Cardiac septum (tissue), 1 donor: Measurements from ENCODE around the gene GIT1. TPM values are rescaled to one million over a fixed set of nuclear protein-coding genes. Genes with fewer than 3 reads are reported as not detected.

Experiments
- DNase-seq: peaks from one replicate; pipeline ENCODE4 v3.0.0-alpha.2; 2020; ENCODE audit warnings: low spot score
- intact Hi-C: fragments of 100-400 bp; cut with DNase I; formaldehyde crosslinking; loops from one replicate; pipeline ENCODE4 v1.14.0; 2022
- total RNA-seq: library from RNA; stranded (reverse); fragmentation: NEBNext Ultra II Directional; extraction: Animal tissue kit (Norgen Biotek cat#: 25700); gene quantifications from one replicate; pipeline ENCODE4 v1.2.1, GENCODE V29; 2021
- donor health status: DM: no; HTN: no; CAD: no.

The GIT1 gene
- total RNA-seq, 1 donor from 2014 or later: 36.2 TPM

GRCh38 chr17:29597361-29598172, 8.1 kb upstream of the GIT1 start:
- intact Hi-C loops: no loop called here
- no peak for DNase-seq

DNA sequence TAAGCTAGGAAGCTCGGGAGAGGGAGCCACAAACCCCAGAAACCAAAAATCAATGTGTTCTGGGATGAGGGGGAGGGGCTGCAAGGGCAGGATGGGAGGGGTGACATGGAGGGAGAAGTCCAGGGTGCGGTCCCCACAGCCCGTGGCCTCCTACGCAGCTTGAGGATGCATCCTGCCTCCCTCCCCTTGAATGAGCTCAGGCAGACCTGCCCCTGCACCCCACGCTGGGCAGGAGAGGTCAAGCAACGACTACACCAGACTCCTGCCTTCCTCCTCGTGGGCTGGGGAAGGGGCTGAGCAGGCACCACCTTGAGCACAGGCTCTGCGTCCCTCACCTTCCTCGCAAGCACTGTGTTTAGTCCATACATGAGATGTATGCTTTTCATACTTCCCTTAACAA, 7.4 kb upstream of the GIT1 start:
- no peak for DNase-seq
- intact Hi-C loops: no loop called here

GRCh38 chr17:29595943-29596774, 6.7 kb upstream of the GIT1 start:
- DNase-seq: no peak
- intact Hi-C loops: no loop called here

DNA sequence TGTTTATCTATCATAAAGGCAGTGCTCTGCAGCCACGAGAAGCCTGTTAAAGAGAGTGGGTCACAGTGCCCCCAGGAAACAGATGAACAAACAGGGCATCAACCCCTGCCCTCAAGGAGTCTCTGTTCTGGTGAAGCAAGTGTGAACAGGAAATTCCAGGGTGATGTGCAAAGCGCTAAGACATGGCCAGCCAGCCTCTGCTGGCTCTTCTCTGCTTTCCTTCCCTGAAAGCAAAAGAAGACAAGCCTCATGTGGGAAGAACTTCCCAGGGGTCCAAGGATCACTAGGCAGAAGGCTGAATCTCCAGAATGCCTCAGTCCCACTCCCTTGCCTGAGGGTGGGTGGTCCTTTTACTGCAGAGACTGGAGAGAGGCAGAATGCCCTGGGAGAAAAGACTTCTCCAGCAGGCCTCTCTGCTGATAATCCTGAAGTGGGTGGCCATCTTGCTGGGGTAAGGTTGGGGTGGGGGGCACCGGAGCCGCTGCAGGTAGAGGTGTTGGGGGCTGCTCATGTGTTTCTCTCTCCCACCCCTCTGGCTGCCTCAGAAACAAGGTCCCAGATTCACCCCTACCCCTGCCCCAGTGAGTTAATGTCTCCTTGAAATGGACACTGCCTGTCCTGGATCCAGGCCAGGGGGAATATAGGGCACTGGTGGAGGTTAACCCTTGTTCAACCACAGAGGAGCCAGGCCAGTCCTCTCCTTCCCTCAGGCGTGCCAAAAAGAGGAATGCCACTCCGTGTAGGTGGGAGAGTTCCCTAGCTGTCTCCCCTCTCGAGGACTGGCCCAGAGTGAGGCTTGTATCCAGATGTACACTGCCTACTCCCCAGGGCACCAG, 5.9 kb upstream of the GIT1 start:
- no peak for DNase-seq

DNA sequence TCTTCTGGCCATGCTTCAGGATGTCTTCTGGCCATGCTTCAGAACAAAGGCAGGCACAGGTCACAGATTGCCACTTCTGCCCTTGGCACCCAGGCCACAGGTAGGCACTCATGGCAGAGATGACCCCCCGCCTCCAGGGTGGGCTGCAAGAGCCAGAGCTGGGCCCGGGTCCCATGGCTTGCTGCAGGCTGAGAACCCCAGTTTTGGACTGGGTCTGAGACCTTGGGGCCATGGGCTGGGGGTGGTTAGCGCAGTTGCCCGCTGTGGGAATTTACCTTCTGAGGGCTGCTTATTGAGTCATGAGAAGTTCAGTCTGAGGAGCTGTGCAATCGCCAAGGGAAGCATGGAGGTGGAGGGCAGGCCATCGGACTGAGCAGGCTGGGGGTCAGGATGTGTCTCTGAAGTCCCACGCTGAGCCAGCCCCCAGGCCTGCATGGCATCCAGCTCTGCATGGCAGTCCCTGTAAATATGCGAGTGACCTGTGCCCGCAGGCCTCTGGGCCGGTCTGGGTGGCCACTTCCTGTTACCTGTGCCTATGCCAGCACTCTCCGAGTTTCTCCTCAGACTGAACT, 5.2 kb upstream of the GIT1 start:
- DNase-seq: no peak
- intact Hi-C loops: no loop called here

More for the DNA sequence above, 5.9 kb upstream of the GIT1 start:
- intact Hi-C loops: no loop called here

DNA sequence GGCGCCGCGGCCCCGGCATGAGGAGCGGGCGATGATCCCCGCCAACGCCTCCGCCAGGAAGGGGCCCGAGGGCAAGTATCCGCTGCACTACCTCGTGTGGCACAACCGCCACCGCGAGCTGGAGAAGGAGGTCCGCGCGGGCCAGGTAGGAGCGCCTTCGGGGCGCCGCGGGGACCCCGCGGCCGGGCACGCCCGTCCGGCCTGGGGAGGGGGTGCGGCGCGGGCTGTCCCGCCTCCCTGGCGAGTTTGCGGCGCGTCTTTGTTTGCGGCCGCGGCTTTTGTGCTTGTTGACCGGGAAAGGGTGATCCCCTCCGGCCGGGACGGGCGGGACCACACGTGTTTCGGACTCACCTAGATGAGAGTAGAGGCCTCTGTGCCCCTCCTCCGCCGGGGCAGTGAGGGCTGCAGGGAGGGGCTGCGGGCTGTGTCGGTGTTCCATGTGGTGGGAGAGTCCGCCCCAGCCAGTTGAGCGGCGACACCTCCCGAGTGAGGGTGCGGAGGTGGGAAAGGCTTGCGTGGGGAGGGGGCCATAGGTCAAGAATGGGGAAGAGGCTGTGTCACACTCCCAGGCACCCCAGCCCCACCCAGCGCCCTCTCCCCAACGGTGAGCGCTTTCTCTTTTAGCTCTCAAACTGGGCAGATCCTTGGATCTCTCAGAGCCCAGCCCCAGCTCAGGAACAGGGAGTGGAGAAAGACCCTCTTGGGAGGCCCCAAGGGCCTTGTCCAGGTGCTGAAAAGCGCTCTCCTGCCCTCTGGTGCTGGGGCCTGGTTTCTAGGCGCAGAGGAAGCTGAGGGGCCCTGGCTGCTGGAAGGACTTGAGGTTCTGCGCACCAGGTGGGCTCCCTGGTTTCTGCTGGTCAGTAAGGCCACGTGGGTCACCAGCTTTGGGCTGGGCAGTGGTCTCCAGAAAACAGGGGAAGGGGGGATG, 4.4 kb upstream of the GIT1 start:
- intact Hi-C loops: no loop called here
- no peak for DNase-seq

- no peak for DNase-seq
- intact Hi-C loops: no loop called here
Observed at GRCh38 chr17:29592850-29593551, 3.6 kb upstream of the GIT1 start, which contains the start of gene ANKRD13B. Gene ANKRD13B, plus strand, starts transcription at chr17:29593132. Its CDS starts 490 bp downstream, at chr17:29593622.

DNA sequence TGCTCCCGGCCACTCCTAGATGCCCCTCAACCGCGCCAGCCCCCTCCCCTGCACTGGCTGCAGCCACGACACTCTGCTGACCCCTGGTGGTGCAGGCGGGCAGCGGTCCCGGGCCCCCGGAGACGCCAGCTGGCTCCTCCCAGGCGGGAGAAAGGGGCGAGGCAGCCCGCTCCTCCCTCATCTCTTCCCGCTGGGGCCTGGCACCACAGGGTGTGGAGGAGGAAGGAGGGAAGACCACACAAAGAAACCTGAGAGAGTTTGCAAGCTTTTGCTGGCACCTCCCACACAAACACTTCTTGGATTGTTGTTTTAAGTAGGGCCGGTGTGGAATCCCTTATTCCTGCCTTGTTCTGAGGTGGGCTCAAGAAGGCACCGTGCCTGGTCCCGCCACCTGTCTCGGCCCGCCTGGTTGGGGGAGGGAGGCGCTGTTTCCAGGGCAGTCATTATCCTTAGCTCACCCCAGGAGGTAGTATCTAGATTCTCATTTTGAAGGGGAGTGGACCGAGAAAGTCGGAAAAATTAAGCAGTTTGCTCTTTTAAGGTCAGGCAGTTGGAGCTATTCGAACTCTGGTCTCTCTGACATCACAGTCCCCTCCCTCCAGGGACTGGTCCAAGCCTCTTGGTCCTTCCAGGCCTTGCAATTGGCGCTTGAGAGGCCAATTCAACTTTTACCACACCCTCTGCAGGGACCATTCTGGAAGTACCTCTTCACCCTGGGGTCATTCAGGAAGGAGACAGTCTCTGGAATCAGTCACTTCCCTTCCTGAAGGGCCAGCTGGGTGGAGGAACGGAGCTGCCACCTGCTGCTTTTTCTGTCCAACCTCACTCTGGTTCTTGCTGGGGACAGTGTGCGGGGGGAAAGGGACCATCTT, 2.5 kb upstream of the GIT1 start:
- intact Hi-C loops: no loop called here

GRCh38 chr17:29591146-29591736, 1.8 kb upstream of the GIT1 start:
- DNase-seq: no peak
- intact Hi-C loops: no loop called here

More for the DNA sequence above, 2.5 kb upstream of the GIT1 start:
- peak; percentile 93 for DNase-seq

DNA sequence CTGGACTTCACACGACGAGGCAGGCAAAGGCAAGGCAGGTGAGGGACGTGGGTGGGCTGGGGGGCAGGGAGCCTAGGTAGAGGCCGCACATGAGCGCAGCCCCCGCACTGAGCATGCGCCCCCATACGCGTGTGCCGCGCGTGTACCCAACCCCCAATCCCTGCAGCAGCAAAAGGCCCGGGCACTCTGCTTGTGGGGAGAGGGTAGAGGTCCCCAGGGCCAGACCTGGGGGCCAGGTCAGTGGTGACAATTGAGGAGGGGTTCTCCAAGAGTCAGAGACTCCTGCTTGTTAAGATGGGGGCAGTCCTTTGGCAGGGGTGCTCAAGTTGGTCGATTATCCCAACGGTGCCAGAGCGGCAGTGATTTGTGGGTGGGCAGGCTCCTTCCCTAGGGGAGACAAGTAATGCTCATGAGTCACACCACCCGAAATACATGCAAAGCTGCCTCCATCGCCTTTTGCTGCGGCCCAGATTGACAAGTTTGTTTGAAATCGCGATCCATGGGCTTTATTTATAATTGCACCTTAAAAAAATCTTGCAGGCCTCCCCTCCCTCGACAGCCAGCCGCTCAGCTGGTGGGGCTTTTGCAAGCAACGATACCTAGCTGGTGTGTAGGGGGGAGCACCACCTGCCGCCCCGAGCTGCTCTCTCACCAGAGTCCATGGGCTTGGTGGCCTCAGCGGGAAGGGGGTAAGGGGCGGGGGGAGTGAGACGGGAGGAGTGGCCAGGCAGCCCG, 1.1 kb upstream of the GIT1 start:
- intact Hi-C loops: no loop called here

DNA sequence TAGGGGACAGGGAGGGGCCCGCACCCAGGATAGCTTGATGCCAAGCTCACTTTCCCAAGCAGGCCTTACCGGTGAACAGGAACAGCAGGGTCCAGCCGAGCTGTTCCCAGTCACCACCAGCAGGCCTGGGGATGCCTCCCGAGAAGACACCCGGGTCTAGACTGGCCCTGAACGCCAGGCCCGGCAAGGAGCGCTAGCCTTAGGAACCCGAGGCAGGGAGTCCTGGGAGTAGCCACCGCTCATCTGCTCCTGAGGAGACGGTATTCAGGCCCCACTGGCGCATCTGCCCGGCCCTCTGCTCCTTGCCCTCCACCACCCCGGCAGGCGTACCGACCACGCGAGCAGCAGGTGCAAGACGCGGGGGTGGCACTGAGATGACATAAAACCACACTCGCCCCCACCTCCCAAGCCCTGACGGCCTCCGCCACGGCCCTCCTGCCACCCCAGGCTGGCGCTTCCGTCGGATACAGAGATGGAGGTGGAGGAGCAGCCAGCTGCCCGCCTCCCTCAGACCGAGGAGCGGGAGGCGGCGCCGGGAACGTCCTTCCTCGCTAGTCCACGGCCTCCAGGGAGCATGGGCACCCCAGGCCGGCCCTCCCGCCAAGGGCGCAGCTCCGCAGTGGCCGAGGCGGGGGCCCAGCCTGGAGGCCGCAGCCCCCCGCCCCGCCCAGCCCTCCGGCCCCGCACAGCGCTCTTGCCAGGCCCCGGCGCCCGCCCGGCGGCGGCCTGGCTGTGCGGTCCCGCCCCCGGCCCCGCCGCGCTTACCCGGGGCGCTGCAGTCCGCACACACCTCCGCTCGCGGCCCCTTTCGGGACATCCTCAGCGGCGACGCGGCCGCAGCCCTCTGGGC, 661 bp downstream of the GIT1 start:
- no peak for DNase-seq
- intact Hi-C loops: no loop called here

More for the DNA sequence above, 1.1 kb upstream of the GIT1 start:
- DNase-seq: no peak

GRCh38 chr17:29588017-29588561, 1.4 kb downstream of the GIT1 start:
- intact Hi-C loops: no loop called here
- no peak for DNase-seq

GRCh38 chr17:29587591-29587990, 1.9 kb downstream of the GIT1 start:
- no peak for DNase-seq
- intact Hi-C loops: no loop called here

DNA sequence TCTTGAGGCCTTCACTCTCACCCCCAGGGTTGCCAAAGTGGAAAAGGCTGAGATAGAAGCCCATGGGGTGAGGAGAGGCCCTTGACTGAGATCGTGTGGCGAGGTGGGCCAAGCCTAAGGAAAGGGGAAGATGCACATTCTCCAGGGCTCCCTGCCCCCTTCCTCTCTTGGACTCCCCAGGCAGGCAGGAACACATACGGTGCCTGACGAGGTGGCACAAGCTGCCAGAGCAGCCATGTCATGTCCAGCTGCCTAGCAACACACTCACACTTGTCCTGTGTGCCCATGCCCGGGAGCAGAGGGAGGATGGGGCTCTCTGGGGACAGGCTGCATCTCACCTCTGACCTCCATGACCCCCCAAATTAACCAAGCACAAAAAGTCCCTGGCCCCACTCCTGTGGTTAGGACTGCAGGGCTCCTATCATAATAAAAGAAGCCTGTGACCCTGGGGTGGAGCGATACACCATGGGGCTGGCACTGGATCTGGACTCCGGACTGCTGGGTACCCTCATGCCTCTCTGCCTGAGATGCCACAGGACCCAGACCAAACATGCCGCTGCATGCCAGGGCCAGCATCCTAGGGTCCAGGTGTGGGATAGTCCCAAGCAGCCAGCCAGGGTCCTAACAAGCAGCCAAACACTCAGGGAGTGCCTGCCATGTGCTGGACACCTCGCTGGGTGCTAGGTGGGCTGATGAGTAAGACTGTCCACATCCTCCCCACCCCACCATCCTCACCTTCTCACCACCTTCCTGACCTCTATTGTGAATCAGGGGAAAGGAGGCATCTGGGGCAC, 2.6 kb downstream of the GIT1 start:
- no peak for DNase-seq
- intact Hi-C loops: no loop called here
